ELF-1 (cell line): ENCODE data around the gene TTC7B.
"Not testable (repeated sequence)": the region's sequence is repeated elsewhere in the genome, so short reads cannot be mapped to it uniquely, and the experiment has no call there.

Experiments
- DNase-seq: peaks from one replicate; pipeline ENCODE4 v3.0.0-alpha.2; 2016; ENCODE audit warnings: low read depth, low spot score

The TTC7B gene

GRCh38 chr14:90831821-90832220, 15.6 kb upstream of the TTC7B start:
- DNase-seq: no peak

GRCh38 chr14:90830931-90831701, 14.9 kb upstream of the TTC7B start:
- DNase-seq: no peak

GRCh38 chr14:90829677-90830076, 13.4 kb upstream of the TTC7B start:
- no peak for DNase-seq

GRCh38 chr14:90828642-90829487, 12.6 kb upstream of the TTC7B start:
- no peak for DNase-seq

- DNase-seq: peak; percentile 93
Measured at GRCh38 chr14:90827919-90828610, 11.8 kb upstream of the TTC7B start.

- DNase-seq: not testable (repeated sequence)
Measured at GRCh38 chr14:90823542-90823941, 7.3 kb upstream of the TTC7B start.

- no peak for DNase-seq
Measured at GRCh38 chr14:90820958-90821357, 4.7 kb upstream of the TTC7B start.

GRCh38 chr14:90819734-90820393, 3.6 kb upstream of the TTC7B start:
- peak; percentile 59 for DNase-seq

- DNase-seq: no peak
Measured at GRCh38 chr14:90818715-90819114, 2.5 kb upstream of the TTC7B start.

GRCh38 chr14:90816681-90817436, 629 bp upstream of the TTC7B start:
- DNase-seq: no peak

- no peak for DNase-seq
Measured at GRCh38 chr14:90815572-90815821, 733 bp downstream of the TTC7B start.

GRCh38 chr14:90814806-90815571, 1.2 kb downstream of the TTC7B start:
- no peak for DNase-seq

- no peak for DNase-seq
Measured at GRCh38 chr14:90813442-90813841, 2.8 kb downstream of the TTC7B start.

GRCh38 chr14:90812109-90812508, 4.1 kb downstream of the TTC7B start:
- no peak for DNase-seq

- no peak for DNase-seq
Measured at GRCh38 chr14:90811641-90812040, 4.6 kb downstream of the TTC7B start.

GRCh38 chr14:90810806-90811205, 5.4 kb downstream of the TTC7B start:
- DNase-seq: no peak

- DNase-seq: no peak
Measured at GRCh38 chr14:90809530-90810312, 6.5 kb downstream of the TTC7B start.

GRCh38 chr14:90808759-90809529, 7.3 kb downstream of the TTC7B start:
- DNase-seq: no peak

GRCh38 chr14:90807060-90807459, 9.2 kb downstream of the TTC7B start:
- no peak for DNase-seq
